Daoy (cell line): ENCODE data around the gene WDR45. TPM values are rescaled to one million over a fixed set of nuclear protein-coding genes. Genes with fewer than 3 reads are reported as not detected.
"Not testable (repeated sequence)": the region's sequence is repeated elsewhere in the genome, so short reads cannot be mapped to it uniquely, and the experiment has no call there.

Experiments
- DNase-seq: peaks from one replicate; pipeline ENCODE4 v3.0.0-alpha.2; 2015; ENCODE audit warnings: low read depth
- total RNA-seq: library from RNA; depleted of rRNA; stranded (reverse); fragments of >200 nt; shearing (Covaris generic); gene quantifications from 2 replicates; pipeline ENCODE4 v1.2.3, GENCODE V29; 2014; rRNA removed

Gene WDR45
- total RNA-seq, result 20.3 and 41.1 TPM in 2 replicates

GRCh38 chrX:49079489-49080428 is at the start of gene WDR45:
TSS of gene WDR45 (minus strand) at chrX:49079887. CDS start at chrX:49078095, 1,792 bp downstream.
- peak; percentile 74 for DNase-seq

GRCh38 chrX:49129427-49129826 is 49.7 kb upstream of the WDR45 start:
- no peak for DNase-seq

GRCh38 chrX:49127742-49128258 is 48.1 kb upstream of the WDR45 start:
- DNase-seq, result not testable (repeated sequence)

GRCh38 chrX:49122499-49122898 is 42.8 kb upstream of the WDR45 start:
- no peak for DNase-seq

- no peak for DNase-seq
These were observed 40.4 kb upstream of the WDR45 start for GRCh38 chrX:49120091-49120490.

- no peak for DNase-seq
These were observed 37.9 kb upstream of the WDR45 start for GRCh38 chrX:49117581-49117980.

GRCh38 chrX:49116716-49117115 is 37.0 kb upstream of the WDR45 start:
- no peak for DNase-seq

GRCh38 chrX:49116076-49116475 is 36.4 kb upstream of the WDR45 start:
- DNase-seq, result no peak

GRCh38 chrX:49111791-49112190 is 32.1 kb upstream of the WDR45 start:
- DNase-seq, result no peak

GRCh38 chrX:49110417-49110816 is 30.7 kb upstream of the WDR45 start:
- DNase-seq, result no peak

GRCh38 chrX:49108641-49109040 is 29.0 kb upstream of the WDR45 start:
- no peak for DNase-seq

GRCh38 chrX:49106930-49107329 is 27.2 kb upstream of the WDR45 start:
- peak; percentile 30 for DNase-seq

GRCh38 chrX:49106296-49106695 is 26.6 kb upstream of the WDR45 start:
- DNase-seq, result no peak

- no peak for DNase-seq
These were observed 23.9 kb upstream of the WDR45 start for GRCh38 chrX:49103637-49104036.

- no peak for DNase-seq
These were observed 22.5 kb upstream of the WDR45 start for GRCh38 chrX:49102190-49102589.

- no peak for DNase-seq
These were observed 21.9 kb upstream of the WDR45 start for GRCh38 chrX:49101629-49101984.

GRCh38 chrX:49100704-49101628 is 21.3 kb upstream of the WDR45 start:
- peak; percentile 94 for DNase-seq

GRCh38 chrX:49096419-49096818 is 16.7 kb upstream of the WDR45 start:
- DNase-seq, result no peak

- DNase-seq, result no peak
These were observed 9.9 kb upstream of the WDR45 start for GRCh38 chrX:49089553-49089952.

- no peak for DNase-seq
These were observed 2.7 kb upstream of the WDR45 start for GRCh38 chrX:49082271-49082871.

- no peak for DNase-seq
These were observed 1.7 kb downstream of the WDR45 start for GRCh38 chrX:49077941-49078340.

GRCh38 chrX:49075347-49075746 is 4.3 kb downstream of the WDR45 start:
- no peak for DNase-seq
